Kidney capillary endothelial cell (primary cell): ENCODE data around the gene CDH6.
"Not testable (repeated sequence)": the region's sequence is repeated elsewhere in the genome, so short reads cannot be mapped to it uniquely, and the experiment has no call there.

Source experiments
- DNase-seq: peaks from one replicate; pipeline ENCODE4 v3.0.0-alpha.2; 2018; ENCODE audit warnings: low spot score

CDH6 gene

GRCh38 chr5:31329715-31330114, 136.2 kb downstream of the CDH6 start:
- no peak for DNase-seq

GRCh38 chr5:31332160-31332559, 138.7 kb downstream of the CDH6 start:
- DNase-seq: no peak

- no peak for DNase-seq
Observed at GRCh38 chr5:31333475-31333874, 140.0 kb downstream of the CDH6 start.

- DNase-seq: no peak
Observed at GRCh38 chr5:31334061-31334860, 140.8 kb downstream of the CDH6 start.

- no peak for DNase-seq
Observed at GRCh38 chr5:31335456-31335855, 142.0 kb downstream of the CDH6 start.

GRCh38 chr5:31343946-31344345, 150.5 kb downstream of the CDH6 start:
- no peak for DNase-seq

GRCh38 chr5:31346896-31347551, 153.5 kb downstream of the CDH6 start:
- no peak for DNase-seq

- DNase-seq: no peak
Observed at GRCh38 chr5:31347552-31347905, 154.0 kb downstream of the CDH6 start.

GRCh38 chr5:31350395-31350794, 156.9 kb downstream of the CDH6 start:
- DNase-seq: no peak

- DNase-seq: no peak
Observed at GRCh38 chr5:31355337-31355736, 161.9 kb downstream of the CDH6 start.

GRCh38 chr5:31357038-31357437, 163.6 kb downstream of the CDH6 start:
- no peak for DNase-seq

- DNase-seq: no peak
Observed at GRCh38 chr5:31359839-31360238, 166.4 kb downstream of the CDH6 start.

- DNase-seq: peak; percentile 16
Observed at GRCh38 chr5:31361234-31361633, 167.7 kb downstream of the CDH6 start.

- DNase-seq: not testable (repeated sequence)
Observed at GRCh38 chr5:31361704-31362528, 168.4 kb downstream of the CDH6 start.

GRCh38 chr5:31362529-31362900, 169.0 kb downstream of the CDH6 start:
- no peak for DNase-seq

- no peak for DNase-seq
Observed at GRCh38 chr5:31362931-31363568, 169.6 kb downstream of the CDH6 start.

GRCh38 chr5:31364881-31365636, 171.6 kb downstream of the CDH6 start:
- no peak for DNase-seq

- no peak for DNase-seq
Observed at GRCh38 chr5:31365776-31366175, 172.3 kb downstream of the CDH6 start.

GRCh38 chr5:31366941-31367340, 173.5 kb downstream of the CDH6 start:
- no peak for DNase-seq

GRCh38 chr5:31372124-31372523, 178.6 kb downstream of the CDH6 start:
- DNase-seq: no peak

- DNase-seq: no peak
Observed at GRCh38 chr5:31375999-31376720, 182.7 kb downstream of the CDH6 start.
